ENCODE results near the gene CCDC122. TPM values are rescaled to one million over a fixed set of nuclear protein-coding genes. Genes with fewer than 3 reads are reported as not detected.

The CCDC122 gene
- total and polyA plus RNA-seq, 11 donors, result 1.4 to 10.0 (median 4.9) TPM

DNA sequence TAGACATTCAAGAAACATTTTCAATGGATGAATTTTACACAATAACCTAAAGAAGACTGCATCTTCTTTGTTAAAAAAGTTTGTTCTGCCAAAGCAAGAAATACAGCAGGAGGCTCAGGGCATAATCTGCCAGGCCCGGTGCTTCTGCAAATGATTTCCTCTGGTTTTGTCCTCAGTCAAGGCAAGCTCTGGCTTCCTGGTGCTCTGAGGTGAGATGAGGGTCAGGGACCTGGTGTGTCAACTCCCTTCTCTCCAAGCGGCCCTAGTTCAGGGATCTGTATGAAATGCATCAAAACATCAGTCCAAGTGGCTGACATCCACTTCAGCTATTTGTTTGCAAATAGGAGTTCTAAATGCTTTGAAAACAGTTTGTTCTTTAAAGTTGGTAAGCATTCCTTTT is 31.7 kb upstream of the CCDC122 start:
- WGBS, 4 donors, result 19 to 37% (median 27%) methylated on average over 2 of the region's 2 CpGs
- H3K4me1 ChIP-seq, result peaks cover 0 to 34% (median 12%) of the 10 kb centered on the region in 12 donors
- peak overlapping the region in 4 of 12 donors; percentile 5 to 45 (median 22) for H3K27ac ChIP-seq
- H3K9me3 ChIP-seq, result no peaks in the 10 kb centered on the region
- DNase-seq, result peak in 1 of 5 donors; percentile 26
- no peak overlapping the region for H3K4me3 ChIP-seq
- ATAC-seq, result no peak
- intact Hi-C loops (cut with DNase I), result loop anchor here in 5 of 10 donors (5.0 to 10.0 kb wide), 6 partner anchors 71 to 324 kb away; no protein-coding TSS in a partner anchor
- H3K27me3 ChIP-seq, result peaks cover 0 to 34% (median 0%) of the 10 kb centered on the region in 9 donors
- TF ChIP-seq POLR2A (IDR thresholded peaks at IDR 0.05), result no peak
- TF ChIP-seq, protein P1, sequence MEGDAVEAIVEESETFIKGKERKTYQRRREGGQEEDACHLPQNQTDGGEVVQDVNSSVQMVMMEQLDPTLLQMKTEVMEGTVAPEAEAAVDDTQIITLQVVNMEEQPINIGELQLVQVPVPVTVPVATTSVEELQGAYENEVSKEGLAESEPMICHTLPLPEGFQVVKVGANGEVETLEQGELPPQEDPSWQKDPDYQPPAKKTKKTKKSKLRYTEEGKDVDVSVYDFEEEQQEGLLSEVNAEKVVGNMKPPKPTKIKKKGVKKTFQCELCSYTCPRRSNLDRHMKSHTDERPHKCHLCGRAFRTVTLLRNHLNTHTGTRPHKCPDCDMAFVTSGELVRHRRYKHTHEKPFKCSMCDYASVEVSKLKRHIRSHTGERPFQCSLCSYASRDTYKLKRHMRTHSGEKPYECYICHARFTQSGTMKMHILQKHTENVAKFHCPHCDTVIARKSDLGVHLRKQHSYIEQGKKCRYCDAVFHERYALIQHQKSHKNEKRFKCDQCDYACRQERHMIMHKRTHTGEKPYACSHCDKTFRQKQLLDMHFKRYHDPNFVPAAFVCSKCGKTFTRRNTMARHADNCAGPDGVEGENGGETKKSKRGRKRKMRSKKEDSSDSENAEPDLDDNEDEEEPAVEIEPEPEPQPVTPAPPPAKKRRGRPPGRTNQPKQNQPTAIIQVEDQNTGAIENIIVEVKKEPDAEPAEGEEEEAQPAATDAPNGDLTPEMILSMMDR (IDR thresholded peaks at IDR 0.05), result no peak
- no peaks in the 10 kb centered on the region for H3K36me3 ChIP-seq

DNA sequence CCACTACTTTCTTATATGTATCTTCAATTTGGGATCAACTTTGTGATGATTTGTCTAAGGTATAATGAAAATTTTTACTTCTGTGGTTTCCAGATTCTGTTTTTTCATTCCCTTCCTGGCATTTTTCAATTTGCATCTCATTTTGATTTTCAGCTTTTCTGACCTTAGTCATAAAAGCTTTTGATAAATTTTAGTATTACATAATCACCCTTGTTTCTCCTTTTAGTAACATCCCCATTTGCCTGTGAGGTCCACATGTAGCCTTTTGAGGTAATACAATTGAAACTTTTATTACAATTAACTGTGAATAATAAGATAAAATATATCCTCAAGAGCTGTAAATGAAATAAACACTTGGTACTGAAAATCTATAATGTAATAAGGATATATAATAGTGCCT is 31.3 kb upstream of the CCDC122 start:
- no peak for TF ChIP-seq POLR2A (IDR thresholded peaks at IDR 0.05)
- TF ChIP-seq, protein P1 (IDR thresholded peaks at IDR 0.05), result no peak
- H3K36me3 ChIP-seq, result no peaks in the 10 kb centered on the region
- ATAC-seq (no peak), DNase-seq (no peak)
- peaks cover 0 to 29% (median 0%) of the 10 kb centered on the region in 9 donors for H3K27me3 ChIP-seq
- H3K27ac ChIP-seq, result peak overlapping the region in 4 of 12 donors; percentile 5 to 45 (median 22)
- peaks cover 0 to 34% (median 12%) of the 10 kb centered on the region in 12 donors for H3K4me1 ChIP-seq
- intact Hi-C loops (cut with DNase I), result loop anchor here in 5 of 10 donors (5.0 to 10.0 kb wide), 6 partner anchors 71 to 324 kb away; no protein-coding TSS in a partner anchor
- no peak overlapping the region for H3K4me3 ChIP-seq
- H3K9me3 ChIP-seq, result no peaks in the 10 kb centered on the region

DNA sequence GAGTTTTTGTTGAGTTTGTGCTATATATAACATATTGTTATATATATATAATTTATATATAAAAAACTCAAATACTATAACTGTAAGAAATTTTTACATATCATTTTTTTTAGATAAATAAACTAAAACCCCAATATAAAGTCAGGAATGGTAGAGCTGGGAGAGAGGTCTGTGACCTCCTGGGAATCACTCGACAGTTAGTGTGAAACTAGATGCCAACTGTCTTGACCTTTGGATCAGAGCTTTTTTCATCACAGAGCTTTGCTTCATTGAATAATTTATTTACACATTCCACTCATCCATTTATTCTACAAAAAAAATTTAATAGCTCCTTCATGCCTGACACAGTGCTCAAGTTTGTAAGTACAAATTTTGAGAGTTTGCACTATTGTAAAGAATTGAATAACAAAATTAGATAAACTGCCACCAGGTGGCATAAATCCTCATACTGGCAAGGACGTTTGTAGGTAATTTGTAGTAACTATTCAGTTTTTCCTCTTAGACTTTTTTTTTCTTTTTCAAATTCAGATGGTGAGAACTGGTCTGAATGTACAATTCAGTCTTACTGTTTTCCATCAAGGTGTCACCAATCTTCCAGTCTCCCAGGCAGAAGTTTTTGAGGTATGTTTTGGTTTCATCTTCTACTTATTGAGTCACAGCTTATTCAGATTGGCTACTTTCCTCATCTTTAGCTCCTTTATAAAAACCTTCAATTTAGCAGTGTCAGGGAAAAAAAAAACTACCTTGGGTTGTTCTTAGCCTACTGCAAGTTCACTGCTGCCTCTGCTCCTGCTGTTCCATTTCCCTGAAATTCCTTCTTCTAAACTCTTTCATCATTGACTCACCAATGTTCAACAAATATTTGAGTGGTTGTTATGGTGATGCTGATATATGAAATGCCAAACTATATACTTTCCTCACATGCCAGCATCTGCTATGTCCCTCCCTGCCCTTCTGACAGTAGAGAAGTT is 28.9 kb upstream of the CCDC122 start:
- H3K4me1 ChIP-seq, result peaks cover 0 to 34% (median 12%) of the 10 kb centered on the region in 12 donors
- no peaks in the 10 kb centered on the region for H3K36me3 ChIP-seq
- H3K9me3 ChIP-seq, result no peaks in the 10 kb centered on the region
- no peak overlapping the region for H3K4me3 ChIP-seq
- ATAC-seq (peak in 1 of 4 donors; percentile 9), DNase-seq (no peak)
- WGBS, 4 donors, result 20 to 30% (median 25%) methylated on average over 2 of the region's 2 CpGs
- H3K27ac ChIP-seq, result peak overlapping the region in 3 of 12 donors; percentile 7 to 33 (median 10)
- TF ChIP-seq POLR2A (IDR thresholded peaks at IDR 0.05), result no peak
- TF ChIP-seq, protein P1 (IDR thresholded peaks at IDR 0.05), result peak; percentile 40 to 76 (median 62)
- intact Hi-C loops (cut with DNase I), result loop anchor here (1.0 to 10.0 kb wide), 21 partner anchors 136 to 1066 kb away; no protein-coding TSS in a partner anchor
- H3K27me3 ChIP-seq, result peaks cover 0 to 21% (median 0%) of the 10 kb centered on the region in 9 donors
